SJSA1 (cell line): ENCODE results near the gene AFAP1. TPM values are rescaled to one million over a fixed set of nuclear protein-coding genes. Genes with fewer than 3 reads are reported as not detected.

ENCODE experiments used
- DNase-seq, 2 experiments: peaks; one replicate each; pipeline ENCODE4 v3.0.0-alpha.2; 2015 to 2020; ENCODE audit warnings: low spot score in 2 of 2, low read depth in 1 of 2
- H3K27ac ChIP-seq: fragments of 250-450 bp; sonication (Bioruptor Pico); 2 replicates; pipeline ENCODE4 v1.5.1; 2020; ENCODE audit warnings: mild to moderate bottlenecking, moderate library complexity
- H3K27me3 ChIP-seq: fragments of 250-450 bp; sonication (Bioruptor Pico); replicated peaks from 2 replicates; pipeline ENCODE4 v1.5.1; 2020; ENCODE audit warnings: mild to moderate bottlenecking, moderate library complexity
- H3K36me3 ChIP-seq: fragments of 250-450 bp; sonication (Bioruptor Pico); 2 replicates; pipeline ENCODE4 v1.5.1; 2020; ENCODE audit warnings: mild to moderate bottlenecking
- H3K4me1 ChIP-seq: fragments of 250-450 bp; sonication (Bioruptor Pico); replicated peaks from 2 replicates; pipeline ENCODE4 v1.6.1; 2021; ENCODE audit warnings: mild to moderate bottlenecking
- H3K4me3 ChIP-seq: fragments of 250-450 bp; sonication (Bioruptor Pico); 2 replicates; pipeline ENCODE4 v1.5.1; 2020; ENCODE audit warnings: mild to moderate bottlenecking
- H3K9me3 ChIP-seq: fragments of 250-450 bp; sonication (Bioruptor Pico); replicated peaks from 2 replicates; pipeline ENCODE4 v1.5.1; 2020; ENCODE audit warnings: mild to moderate bottlenecking
- total RNA-seq: library from RNA; depleted of rRNA; stranded (reverse); fragments of >200 nt; shearing (Covaris generic); gene quantifications from 2 replicates; pipeline ENCODE4 v1.2.3, GENCODE V29; 2014

Gene AFAP1
- total RNA-seq, 1 experiment from 2014 or later, result 47.4 TPM

- no peak overlapping the region for H3K27ac ChIP-seq
- peaks cover 36% of the 10 kb centered on the region for H3K36me3 ChIP-seq
- no peak overlapping the region for H3K4me3 ChIP-seq
- no peaks in the 10 kb centered on the region for H3K27me3 ChIP-seq
- 0 out of 2 replicates have a peak, but pooled peaks cover 3% of the 10 kb centered on the region for H3K4me1 ChIP-seq
- H3K9me3 ChIP-seq, result no peaks in the 10 kb centered on the region
- no peak for DNase-seq
Observed at GRCh38 chr4:7756071-7756470, 183.6 kb downstream of the AFAP1 start.

- H3K9me3 ChIP-seq, result no peaks in the 10 kb centered on the region
- H3K27me3 ChIP-seq, result no peaks in the 10 kb centered on the region
- H3K4me3 ChIP-seq, result no peak overlapping the region
- H3K4me1 ChIP-seq, result 0 out of 2 replicates have a peak, but pooled peaks cover 3% of the 10 kb centered on the region
- DNase-seq, result no peak
- H3K36me3 ChIP-seq, result peaks cover 32% of the 10 kb centered on the region
- no peak overlapping the region for H3K27ac ChIP-seq
Observed at GRCh38 chr4:7755561-7755960, 184.1 kb downstream of the AFAP1 start.

GRCh38 chr4:7754565-7755262 is 184.9 kb downstream of the AFAP1 start:
- Histone ChIP-seq H3K4me3 (no peak overlapping the region), H3K9me3 (no peaks in the 10 kb centered on the region), H3K27ac (no peak overlapping the region), H3K4me1 (peaks cover 3% of the 10 kb centered on the region; the same call in 1 of the 2 replicates), H3K27me3 (no peaks in the 10 kb centered on the region), H3K36me3 (peaks cover 24% of the 10 kb centered on the region)
- DNase-seq, result no peak

- H3K27me3 ChIP-seq, result no peaks in the 10 kb centered on the region
- peaks cover 3% of the 10 kb centered on the region; the same call in 1 of the 2 replicates for H3K4me1 ChIP-seq
- H3K4me3 ChIP-seq, result no peak overlapping the region
- peaks cover 17% of the 10 kb centered on the region; the same call in 1 of the 2 replicates for H3K36me3 ChIP-seq
- no peak for DNase-seq
- H3K9me3 ChIP-seq, result no peaks in the 10 kb centered on the region
- no peak overlapping the region for H3K27ac ChIP-seq
Observed at GRCh38 chr4:7753931-7754465, 185.7 kb downstream of the AFAP1 start.

GRCh38 chr4:7753271-7753670 is 186.4 kb downstream of the AFAP1 start:
- no peak for DNase-seq
- no peak overlapping the region for H3K27ac ChIP-seq
- H3K9me3 ChIP-seq, result no peaks in the 10 kb centered on the region
- H3K4me3 ChIP-seq, result no peak overlapping the region
- H3K27me3 ChIP-seq, result no peaks in the 10 kb centered on the region
- H3K4me1 ChIP-seq, result peaks cover 3% of the 10 kb centered on the region; the same call in 1 of the 2 replicates
- peaks cover 12% of the 10 kb centered on the region; the same call in 1 of the 2 replicates for H3K36me3 ChIP-seq

GRCh38 chr4:7752649-7753048 is 187.0 kb downstream of the AFAP1 start:
- peaks cover 6% of the 10 kb centered on the region; the same call in 1 of the 2 replicates for H3K36me3 ChIP-seq
- H3K27me3 ChIP-seq, result no peaks in the 10 kb centered on the region
- H3K27ac ChIP-seq, result no peak overlapping the region
- DNase-seq, result no peak
- peaks cover 3% of the 10 kb centered on the region; the same call in 1 of the 2 replicates for H3K4me1 ChIP-seq
- H3K4me3 ChIP-seq, result no peak overlapping the region
- no peaks in the 10 kb centered on the region for H3K9me3 ChIP-seq

- DNase-seq, result no peak
- Histone ChIP-seq H3K4me1 (no peaks in the 10 kb centered on the region; the same call in 1 of the 2 replicates), H3K36me3 (no peaks in the 10 kb centered on the region), H3K27me3 (no peaks in the 10 kb centered on the region), H3K4me3 (no peak overlapping the region), H3K9me3 (no peaks in the 10 kb centered on the region), H3K27ac (no peak overlapping the region)
Observed at GRCh38 chr4:7750972-7751371, 188.7 kb downstream of the AFAP1 start.

GRCh38 chr4:7750523-7750922 is 189.1 kb downstream of the AFAP1 start:
- H3K4me1 ChIP-seq, result no peaks in the 10 kb centered on the region; the same call in 1 of the 2 replicates
- H3K27ac ChIP-seq, result no peak overlapping the region
- H3K27me3 ChIP-seq, result 0 out of 2 replicates have a peak, but pooled peaks cover 2% of the 10 kb centered on the region
- H3K9me3 ChIP-seq, result no peaks in the 10 kb centered on the region
- H3K4me3 ChIP-seq, result no peak overlapping the region
- DNase-seq, result no peak
- no peaks in the 10 kb centered on the region for H3K36me3 ChIP-seq

- Histone ChIP-seq H3K9me3 (no peaks in the 10 kb centered on the region), H3K27me3 (0 out of 2 replicates have a peak, but pooled peaks cover 2% of the 10 kb centered on the region), H3K4me1 (no peaks in the 10 kb centered on the region; the same call in 1 of the 2 replicates), H3K4me3 (no peak overlapping the region), H3K27ac (no peak overlapping the region), H3K36me3 (no peaks in the 10 kb centered on the region)
- DNase-seq, result no peak
Observed at GRCh38 chr4:7747566-7747965, 192.1 kb downstream of the AFAP1 start.

GRCh38 chr4:7747062-7747385 is 192.6 kb downstream of the AFAP1 start:
- H3K27ac ChIP-seq, result no peak overlapping the region
- DNase-seq, result no peak
- H3K4me1 ChIP-seq, result no peaks in the 10 kb centered on the region; the same call in 1 of the 2 replicates
- no peak overlapping the region for H3K4me3 ChIP-seq
- H3K9me3 ChIP-seq, result no peaks in the 10 kb centered on the region
- H3K36me3 ChIP-seq, result no peaks in the 10 kb centered on the region
- 0 out of 2 replicates have a peak, but pooled peaks cover 2% of the 10 kb centered on the region for H3K27me3 ChIP-seq

- no peaks in the 10 kb centered on the region for H3K36me3 ChIP-seq
- DNase-seq, result no peak
- H3K4me1 ChIP-seq, result no peaks in the 10 kb centered on the region; the same call in 1 of the 2 replicates
- H3K27ac ChIP-seq, result no peak overlapping the region
- no peak overlapping the region for H3K4me3 ChIP-seq
- 0 out of 2 replicates have a peak, but pooled peaks cover 2% of the 10 kb centered on the region for H3K27me3 ChIP-seq
- no peaks in the 10 kb centered on the region for H3K9me3 ChIP-seq
Observed at GRCh38 chr4:7746351-7747061, 193.2 kb downstream of the AFAP1 start.

- no peak for DNase-seq
- Histone ChIP-seq H3K27me3 (0 out of 2 replicates have a peak, but pooled peaks cover 2% of the 10 kb centered on the region), H3K36me3 (no peaks in the 10 kb centered on the region), H3K9me3 (no peaks in the 10 kb centered on the region), H3K4me3 (no peak overlapping the region), H3K27ac (no peak overlapping the region), H3K4me1 (no peaks in the 10 kb centered on the region; the same call in 1 of the 2 replicates)
Observed at GRCh38 chr4:7745301-7745885, 194.3 kb downstream of the AFAP1 start.

- Histone ChIP-seq H3K4me3 (no peak overlapping the region), H3K27me3 (0 out of 2 replicates have a peak, but pooled peaks cover 2% of the 10 kb centered on the region), H3K36me3 (no peaks in the 10 kb centered on the region), H3K4me1 (no peaks in the 10 kb centered on the region), H3K9me3 (no peaks in the 10 kb centered on the region), H3K27ac (no peak overlapping the region)
- no peak for DNase-seq
Observed at GRCh38 chr4:7744142-7744804, 195.4 kb downstream of the AFAP1 start.
